Sigmoid colon (tissue), 4 donors: ENCODE results near the gene RAB3C.

Experiments
- CTCF ChIP-seq, 4 experiments: fragments of 450-650 bp in 3 of 4; fragments of 200-600 bp in 1 of 4; IDR thresholded peaks; one replicate each; pipeline ENCODE4 v1.5.1; 2016 to 2019; ENCODE audit warnings: antibody characterized with exemption in 4 of 4, mild to moderate bottlenecking in 3 of 4, moderate library complexity in 2 of 4
- EP300 ChIP-seq, 4 donors: sonication (generic); formaldehyde crosslinking; IDR thresholded peaks; one replicate each; pipeline ENCODE4 v1.6.1; 2017; ENCODE audit warnings: antibody characterized with exemption in 4 of 4
- POLR2A ChIP-seq, 2 donors: fragments of 450-650 bp; IDR thresholded peaks; one replicate each; pipeline ENCODE4 v1.6.1; 2016; ENCODE audit warnings: antibody characterized with exemption in 2 of 2, mild to moderate bottlenecking in 2 of 2, moderate library complexity in 2 of 2
- POLR2AphosphoS5 ChIP-seq, 4 donors: sonication (generic); formaldehyde crosslinking; IDR thresholded peaks; one replicate each; pipeline ENCODE4 v1.6.1; 2017; ENCODE audit warnings: antibody characterized with exemption in 4 of 4

GRCh38 chr5:58674711-58675110, 91.8 kb downstream of the RAB3C start:
- TF ChIP-seq CTCF (IDR thresholded peaks at IDR 0.05) = no peak
- no peak for TF ChIP-seq POLR2AphosphoS5 (IDR thresholded peaks at IDR 0.05)
- no peak for TF ChIP-seq POLR2A (IDR thresholded peaks at IDR 0.05)
- TF ChIP-seq EP300 (IDR thresholded peaks at IDR 0.05) = no peak
